GM10847 (cell line): ENCODE results near the gene DGKB.

ENCODE experiments used
- POLR2A ChIP-seq: IDR thresholded peaks from 2 replicates; pipeline ENCODE4 v1.6.1; 2011; ENCODE audit not compliant: insufficient read length; ENCODE audit errors: extremely low read depth

DGKB gene

GRCh38 chr7:14875941-14876587 lies 26.5 kb downstream of the DGKB start:
- no peak for TF ChIP-seq POLR2A

DNA sequence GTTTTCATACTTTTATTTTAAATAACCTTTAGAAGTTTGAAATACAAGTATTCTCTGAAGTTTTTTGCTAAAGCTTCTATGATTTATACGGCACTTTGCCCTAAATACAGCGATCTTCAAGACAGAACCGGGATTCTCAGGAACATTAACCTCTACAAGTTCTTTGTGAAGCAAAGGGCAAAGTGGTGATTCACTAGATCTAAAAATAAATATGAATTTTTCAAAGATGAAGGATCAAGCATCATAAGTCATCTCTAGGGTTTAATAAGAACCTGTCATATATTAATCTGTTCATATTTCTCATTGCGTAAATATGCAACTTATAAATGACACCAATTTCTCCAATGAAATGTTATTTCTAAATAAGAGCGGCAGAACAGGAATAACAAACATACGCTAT lies 30.7 kb downstream of the DGKB start:
- TF ChIP-seq POLR2A, result no peak

DNA sequence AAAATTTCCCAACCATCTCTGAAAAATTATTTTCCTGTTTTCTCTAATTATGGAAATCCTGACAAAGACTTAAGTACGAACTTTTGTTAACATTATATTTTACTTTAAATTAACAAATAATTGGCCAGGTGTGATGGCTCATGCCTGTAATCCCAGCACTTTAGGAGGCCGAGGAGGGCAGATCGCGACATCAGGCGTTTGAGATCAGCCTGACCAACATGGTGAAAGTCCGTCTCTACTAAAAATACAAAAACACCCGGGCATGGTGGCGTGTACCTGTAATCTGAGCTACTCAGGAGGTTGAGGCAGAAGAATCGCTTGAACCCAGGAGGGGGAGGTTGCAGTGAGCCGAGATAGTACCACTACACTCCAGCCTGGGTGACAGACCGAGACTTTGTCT lies 32.2 kb downstream of the DGKB start:
- TF ChIP-seq POLR2A, result no peak

DNA sequence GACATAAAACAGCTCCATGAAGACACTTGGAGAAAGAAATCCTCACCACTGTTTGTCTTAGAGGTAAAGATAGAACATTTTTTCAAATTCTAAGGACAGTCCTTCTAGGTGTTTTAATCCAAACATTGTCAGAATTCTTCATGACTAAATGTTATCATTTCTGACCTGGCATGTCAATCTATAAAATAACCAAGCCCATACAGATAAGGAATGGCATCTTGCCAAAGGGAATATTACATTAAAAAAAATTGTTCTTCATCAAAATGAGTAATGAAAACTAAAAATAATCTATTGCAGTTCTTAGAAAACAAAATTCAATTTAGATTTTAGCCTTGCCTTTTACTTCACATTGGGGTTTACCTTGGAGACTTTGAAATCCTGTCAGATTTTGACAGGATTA lies 33.6 kb downstream of the DGKB start:
- TF ChIP-seq POLR2A, result no peak

DNA sequence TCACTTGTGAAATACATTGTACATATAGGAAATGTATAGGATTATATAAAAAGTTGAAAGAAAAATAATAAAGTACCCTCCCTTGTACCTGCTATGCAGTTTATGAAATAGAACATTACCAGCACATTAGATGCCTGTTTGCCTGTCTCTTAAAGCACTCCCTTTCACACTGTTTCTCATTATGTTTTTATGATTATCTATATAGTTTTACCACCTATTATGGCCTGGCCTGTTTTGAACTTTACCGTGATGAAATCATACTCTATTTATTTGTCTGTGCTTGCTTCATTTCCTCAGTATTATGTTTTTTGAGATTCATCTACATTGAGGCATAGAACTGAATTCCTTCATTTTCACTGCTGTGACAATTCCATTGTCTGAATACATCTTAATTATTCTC lies 41.1 kb downstream of the DGKB start:
- no peak for TF ChIP-seq POLR2A

DNA sequence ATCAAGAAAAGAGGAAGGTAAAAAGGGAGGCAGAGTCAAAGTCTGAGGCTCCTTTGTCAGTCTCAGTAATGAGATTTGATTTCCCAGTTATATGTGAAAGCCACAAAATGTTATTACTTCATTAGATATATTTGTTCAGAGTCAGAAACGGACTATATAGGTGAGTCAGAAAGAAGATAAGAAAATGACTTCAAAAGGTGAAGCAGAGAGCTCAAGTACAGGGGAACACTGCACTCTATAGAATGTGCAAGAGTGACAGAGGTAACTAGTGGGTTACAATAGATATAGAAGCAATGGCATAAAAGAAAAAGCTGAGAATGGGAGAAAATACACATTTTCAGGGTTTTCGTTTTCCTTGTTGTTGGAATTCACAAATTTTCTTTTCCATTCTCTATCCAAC lies 43.3 kb downstream of the DGKB start:
- TF ChIP-seq POLR2A, result no peak

DNA sequence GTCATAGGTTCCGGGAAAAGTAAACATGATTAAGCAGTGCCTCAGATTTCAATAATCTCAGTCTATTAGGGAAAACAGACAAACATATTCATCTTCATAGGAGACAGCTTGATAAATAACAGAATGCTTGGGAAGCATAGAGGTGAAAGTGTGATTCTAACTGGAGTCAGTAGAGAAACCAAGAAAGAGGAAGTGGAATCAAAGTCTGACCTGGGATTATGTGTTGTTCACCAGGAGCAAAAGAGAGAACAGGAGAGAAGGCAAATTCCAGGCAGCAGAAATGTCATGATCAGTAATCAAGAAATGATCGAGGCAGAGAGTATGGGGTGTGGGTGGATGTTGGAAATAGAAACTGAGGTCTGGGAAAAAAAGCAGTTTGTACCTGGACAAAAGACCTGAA lies 43.7 kb downstream of the DGKB start:
- TF ChIP-seq POLR2A, result no peak

- no peak for TF ChIP-seq POLR2A
Observed at GRCh38 chr7:14858410-14858809, 44.1 kb downstream of the DGKB start.

- TF ChIP-seq POLR2A, result no peak
Observed at GRCh38 chr7:14855033-14855794, 47.3 kb downstream of the DGKB start.

GRCh38 chr7:14854471-14854870 lies 48.1 kb downstream of the DGKB start:
- TF ChIP-seq POLR2A, result no peak

DNA sequence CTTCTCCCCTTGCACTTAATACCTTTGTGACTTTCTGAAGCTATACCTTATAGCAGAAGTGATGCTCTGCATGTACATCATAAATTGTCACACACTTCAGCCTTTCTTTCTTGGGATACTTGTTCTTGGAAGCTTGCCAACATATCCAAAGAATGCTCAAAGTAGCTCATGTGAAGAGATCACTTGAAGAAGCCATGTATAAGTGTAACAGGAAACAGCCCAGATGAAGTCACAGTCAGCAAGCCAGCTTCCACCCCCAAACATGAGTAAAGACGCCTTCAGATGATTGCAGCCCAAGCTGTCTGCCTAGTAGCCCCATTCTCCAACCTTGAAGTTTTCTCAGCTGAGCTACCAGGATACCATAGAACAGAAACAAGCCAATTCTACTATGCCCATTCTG lies 50.9 kb downstream of the DGKB start:
- no peak for TF ChIP-seq POLR2A

DNA sequence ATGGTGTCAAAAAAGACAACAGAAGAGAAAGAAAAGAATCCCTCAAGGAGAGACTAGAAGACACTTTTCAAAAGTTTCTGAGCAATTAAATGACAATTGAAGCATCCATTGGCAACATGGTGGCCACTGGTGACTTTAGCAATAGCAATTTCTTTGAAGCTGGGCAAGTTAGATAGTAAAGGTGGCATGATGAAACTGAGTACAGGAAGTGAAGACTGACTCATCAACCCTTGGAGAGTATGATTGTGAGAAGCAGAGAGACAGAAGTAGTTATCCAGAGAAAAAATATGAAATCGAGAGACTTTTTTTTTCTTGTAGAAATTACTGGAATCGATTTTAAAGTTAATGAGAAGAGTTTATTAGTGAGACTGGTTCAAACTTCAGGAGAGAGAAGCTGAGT lies 52.5 kb downstream of the DGKB start:
- TF ChIP-seq POLR2A, result no peak

DNA sequence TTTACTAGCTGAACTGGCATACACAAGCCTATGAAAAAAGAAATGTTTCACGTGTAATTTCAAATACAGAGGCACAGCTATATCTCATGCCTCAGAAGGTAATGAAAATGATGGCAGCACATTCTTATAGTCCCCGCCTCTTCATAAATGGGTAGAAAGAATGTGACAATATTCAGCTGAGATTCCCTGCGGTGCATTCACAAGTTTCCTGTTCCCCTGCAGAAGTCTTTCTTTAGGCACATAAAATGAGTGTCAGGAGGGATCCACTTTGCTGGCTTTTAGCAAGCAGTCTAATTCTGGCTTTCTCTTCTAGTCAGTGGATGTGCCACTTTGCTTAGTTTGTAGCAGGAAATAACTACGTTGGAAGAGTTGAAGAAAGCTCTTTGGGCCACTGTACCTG lies 56.1 kb downstream of the DGKB start:
- no peak for TF ChIP-seq POLR2A

DNA sequence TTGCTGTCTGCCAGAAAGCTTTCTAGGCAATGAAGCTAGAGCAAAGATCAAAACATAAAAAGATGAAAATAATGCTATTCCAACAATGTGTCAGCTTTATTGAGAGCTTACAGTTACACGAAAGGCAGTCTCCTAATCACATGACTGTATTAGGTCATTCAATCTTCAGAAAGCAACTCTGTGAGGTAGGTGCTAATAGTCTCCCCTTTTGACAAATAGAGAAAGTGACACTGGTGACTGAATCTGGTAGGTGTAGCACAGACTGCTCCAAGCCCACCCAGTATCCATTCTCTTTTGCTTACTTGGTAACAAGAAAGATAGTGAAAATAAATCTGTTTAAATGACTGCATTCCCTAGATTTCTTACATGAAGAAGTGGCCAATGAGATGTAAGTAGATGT lies 58.8 kb downstream of the DGKB start:
- no peak for TF ChIP-seq POLR2A

- no peak for TF ChIP-seq POLR2A
Observed at GRCh38 chr7:14842523-14842922, 60.0 kb downstream of the DGKB start.

GRCh38 chr7:14841869-14842268 lies 60.7 kb downstream of the DGKB start:
- no peak for TF ChIP-seq POLR2A

- TF ChIP-seq POLR2A, result no peak
Observed at GRCh38 chr7:14841086-14841485, 61.5 kb downstream of the DGKB start.
